NCI-H2196 (cell line): ENCODE measurements around the gene PTPRN.
"Not testable (repeated sequence)": the region's sequence is repeated elsewhere in the genome, so short reads cannot be mapped to it uniquely, and the experiment has no call there.

ENCODE experiments used
- DNase-seq: peaks from one replicate; lab custom pipeline; 2025; ENCODE audit not compliant: unreplicated experiment; lab: John Stamatoyannopoulos, UW

Gene PTPRN

GRCh38 chr2:219309278-219309677 is at the start of gene PTPRN:
PTPRN (minus strand) TSS chr2:219309401; CDS start chr2:219309332, 69 bp downstream.
- DNase-seq, result no peak

GRCh38 chr2:219358170-219359075 is 49.2 kb upstream of the PTPRN start:
- DNase-seq, result no peak

GRCh38 chr2:219356834-219357233 is 47.6 kb upstream of the PTPRN start:
- DNase-seq, result no peak

GRCh38 chr2:219354582-219354981 is 45.4 kb upstream of the PTPRN start:
- DNase-seq, result no peak

- DNase-seq, result no peak
Observed at GRCh38 chr2:219353129-219353528, 43.9 kb upstream of the PTPRN start.

- DNase-seq, result peak; percentile 73
Observed at GRCh38 chr2:219352448-219353023, 43.3 kb upstream of the PTPRN start.

GRCh38 chr2:219350710-219351221 is 41.6 kb upstream of the PTPRN start:
- DNase-seq, result peak; percentile 14

GRCh38 chr2:219350215-219350614 is 41.0 kb upstream of the PTPRN start:
- DNase-seq, result no peak

GRCh38 chr2:219344751-219345430 is 35.7 kb upstream of the PTPRN start:
- peak; percentile 83 for DNase-seq

- DNase-seq, result no peak
Observed at GRCh38 chr2:219335373-219335786, 26.2 kb upstream of the PTPRN start.

- DNase-seq, result no peak
Observed at GRCh38 chr2:219334076-219334475, 24.9 kb upstream of the PTPRN start.

GRCh38 chr2:219332542-219332941 is 23.3 kb upstream of the PTPRN start, which contains the start of gene RESP18:
RESP18 (minus strand) TSS chr2:219332744.
- DNase-seq, result no peak

GRCh38 chr2:219331560-219332213 is 22.5 kb upstream of the PTPRN start:
- DNase-seq, result no peak

- no peak for DNase-seq
Observed at GRCh38 chr2:219327719-219328118, 18.5 kb upstream of the PTPRN start.

GRCh38 chr2:219325657-219326315 is 16.6 kb upstream of the PTPRN start:
- no peak for DNase-seq

- DNase-seq, result no peak
Observed at GRCh38 chr2:219325136-219325535, 15.9 kb upstream of the PTPRN start.

GRCh38 chr2:219323434-219323833 is 14.2 kb upstream of the PTPRN start:
- DNase-seq, result no peak

- DNase-seq, result no peak
Observed at GRCh38 chr2:219314804-219315468, 5.7 kb upstream of the PTPRN start.

- DNase-seq, result not testable (repeated sequence)
Observed at GRCh38 chr2:219312683-219313263, 3.6 kb upstream of the PTPRN start.
